ENCODE data around the gene GBP4.

Gene GBP4

DNA sequence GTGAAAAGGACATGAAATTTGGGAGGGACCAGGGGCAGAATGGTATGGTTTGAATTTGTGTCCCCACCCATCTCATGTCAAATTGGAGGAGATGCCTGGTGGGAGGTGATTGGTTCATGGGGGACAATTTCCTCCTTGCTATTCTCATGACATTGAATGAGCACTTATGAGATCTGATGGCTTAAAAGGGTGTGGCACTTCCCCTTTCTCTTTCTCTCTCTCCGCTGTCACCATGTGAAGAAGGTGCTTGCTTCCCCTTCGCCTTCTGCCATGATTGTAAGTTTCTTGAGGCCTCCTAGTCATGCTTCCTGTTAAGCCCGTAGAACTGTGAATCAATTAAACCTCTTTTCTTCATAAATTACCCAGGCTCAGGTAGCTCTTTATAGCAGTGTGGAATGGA is 7.6 kb upstream of the GBP4 start:
- TF ChIP-seq CTCF (IDR thresholded peaks at IDR 0.05; ENCODE audit: insufficient read depth, low read length, missing control alignments): no peak
- CTCF ChIA-PET: no interaction called here
- POLR2A ChIA-PET: no interaction called here
- no peak overlapping the region for H3K4me3 ChIP-seq (ENCODE audit: low read depth, low read length)
- no peak for DNase-seq (ENCODE audit: low read depth, low spot score)

GRCh38 chr1:89203166-89203565 is 4.4 kb upstream of the GBP4 start:
- ChIA-PET CTCF (no interaction called here), POLR2A (no interaction called here)
- TF ChIP-seq CTCF (IDR thresholded peaks at IDR 0.05; ENCODE audit: insufficient read depth, low read length, missing control alignments): no peak
- DNase-seq (ENCODE audit: low read depth, low spot score): no peak
- H3K4me3 ChIP-seq (ENCODE audit: low read depth, low read length): no peak overlapping the region

GRCh38 chr1:89201106-89201794 is 2.5 kb upstream of the GBP4 start:
- no peak for TF ChIP-seq CTCF (IDR thresholded peaks at IDR 0.05; ENCODE audit: insufficient read depth, low read length, missing control alignments)
- no peak for DNase-seq (ENCODE audit: low read depth, low spot score)
- H3K4me3 ChIP-seq (ENCODE audit: low read depth, low read length): no peak overlapping the region
- ChIA-PET CTCF (no interaction called here), POLR2A (no interaction called here)

GRCh38 chr1:89200663-89201062 is 1.9 kb upstream of the GBP4 start:
- ChIA-PET POLR2A (no interaction called here), CTCF (no interaction called here)
- no peak for TF ChIP-seq CTCF (IDR thresholded peaks at IDR 0.05; ENCODE audit: insufficient read depth, low read length, missing control alignments)
- no peak for DNase-seq (ENCODE audit: low read depth, low spot score)
- no peak overlapping the region for H3K4me3 ChIP-seq (ENCODE audit: low read depth, low read length)

DNA sequence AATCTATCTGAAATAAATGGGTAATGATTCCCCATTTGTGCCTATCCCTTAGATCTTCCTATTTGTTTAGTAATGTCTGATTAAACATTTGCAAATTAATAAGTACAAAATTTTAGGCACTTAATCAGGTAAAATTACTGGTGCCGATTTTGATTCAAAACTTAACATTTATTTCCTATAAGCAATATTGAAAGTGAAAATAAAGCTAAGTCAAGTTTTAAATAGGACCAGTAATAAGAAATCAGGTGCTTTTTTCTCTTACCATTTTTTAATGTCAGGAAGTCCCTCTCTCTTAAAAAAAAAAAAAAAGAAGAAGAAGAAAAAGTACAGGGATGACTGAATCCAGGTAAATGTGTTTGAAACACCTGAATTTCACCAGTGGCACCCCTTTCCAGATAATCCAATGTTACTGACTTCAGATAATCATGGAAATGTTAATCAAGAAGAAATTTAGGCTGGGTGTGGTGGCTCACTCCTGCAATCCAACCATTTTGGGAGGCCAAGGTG is 836 bp upstream of the GBP4 start:
- TF ChIP-seq CTCF (IDR thresholded peaks at IDR 0.05; ENCODE audit: insufficient read depth, low read length, missing control alignments): no peak
- no peak for DNase-seq (ENCODE audit: low read depth, low spot score)
- ChIA-PET POLR2A (no interaction called here), CTCF (no interaction called here)
- no peak overlapping the region for H3K4me3 ChIP-seq (ENCODE audit: low read depth, low read length)

- ChIA-PET POLR2A (no interaction called here), CTCF (no interaction called here)
- no peak for TF ChIP-seq CTCF (IDR thresholded peaks at IDR 0.05; ENCODE audit: insufficient read depth, low read length, missing control alignments)
- no peak for DNase-seq (ENCODE audit: low read depth, low spot score)
- H3K4me3 ChIP-seq (ENCODE audit: low read depth, low read length): no peak overlapping the region
Measured at GRCh38 chr1:89198081-89198480, 661 bp downstream of the GBP4 start.

Data from AG04449 (cell line).